GM12878 (cell line): ENCODE results near the gene CPSF3. TPM values are rescaled to one million over a fixed set of nuclear protein-coding genes. Genes with fewer than 3 reads are reported as not detected.

Experiments
- ATAC-seq: fragments of 200-7000 bp; cut with Tn5 transposase; 3 replicates; pipeline ENCODE4 v1.9.1; 2020; ENCODE audit warnings: mild to moderate bottlenecking, moderate library complexity
- BruUV-seq: library from RNA; stranded (reverse); fragments of 400-500 nt; replicated peaks from 2 replicates; lab custom pipeline; 2021; lab: Mats Ljungman, UMichigan
- CTCF ChIA-PET: fragments of 300-600 bp; sonication (Branson Sonifier 250); formaldehyde crosslinking; extraction: SDS; loops from one replicate; lab custom pipeline; 2021; ENCODE audit warnings: inconsistent platforms; lab: Yijun Ruan, JAX
- POLR2A ChIA-PET: fragments of 350-600 bp; formaldehyde crosslinking; extraction: SDS; loops from one replicate; lab custom pipeline; 2021; ENCODE audit warnings: inconsistent platforms; lab: Charles Lee
- RAD21 ChIA-PET: fragments of 300-600 bp; sonication (Branson Sonifier 250); formaldehyde crosslinking; loops from one replicate; lab custom pipeline; 2023; ENCODE audit warnings: antibody characterized with exemption; ENCODE audit not compliant: unreplicated experiment; lab: Charles Lee
- SMC1A ChIA-PET: fragments of 300-600 bp; sonication (Branson Sonifier 250); formaldehyde crosslinking; loops from one replicate; lab custom pipeline; 2023; ENCODE audit not compliant: unreplicated experiment, uncharacterized antibody; lab: Charles Lee
- DNase-seq: peaks from one replicate; pipeline ENCODE4 v3.0.0-alpha.2; 2011; ENCODE audit warnings: low read depth, low spot score
- FAIRE-seq: peaks from 3 replicates; lab custom pipeline; 2011; peaks lifted over from hg19 to GRCh38; lab: Jason Lieb, UNC
- H2AFZ ChIP-seq: 2 replicates; pipeline ENCODE4 v1.6.0; 2011; ENCODE audit warnings: low read depth, low read length, control low read depth; ENCODE audit not compliant: control insufficient read depth
- H3K27ac ChIP-seq: 2 replicates; pipeline ENCODE4 v1.5.1; 2011; ENCODE audit warnings: control low read depth; ENCODE audit not compliant: control insufficient read depth, insufficient read depth
- H3K27me3 ChIP-seq, 2 experiments: replicated peaks in 1 of 2; 2 replicates each; pipeline versions ENCODE4 v1.6.0 to v1.6.1; 2011; ENCODE audit warnings: low read length in 1 of 2; ENCODE audit not compliant: control insufficient read depth in 2 of 2, insufficient read depth in 2 of 2
- H3K36me3 ChIP-seq, 2 experiments: 2 replicates each; pipeline ENCODE4 v1.5.1; 2011; ENCODE audit warnings: low read length in 1 of 2; ENCODE audit not compliant: control insufficient read depth in 2 of 2, insufficient read depth in 2 of 2
- H3K4me1 ChIP-seq: 2 replicates; pipeline ENCODE4 v1.6.1; 2011; ENCODE audit warnings: mild to moderate bottlenecking, low read length, moderate library complexity, mixed read lengths; ENCODE audit not compliant: control insufficient read depth, insufficient read depth
- H3K4me2 ChIP-seq: 2 replicates; pipeline ENCODE4 v1.6.0; 2011; ENCODE audit warnings: control low read depth; ENCODE audit not compliant: control insufficient read depth, insufficient read depth
- H3K4me3 ChIP-seq: fragments of 200-600 bp; sonication (generic); 2 replicates; pipeline ENCODE4 v1.5.1; 2016
- H3K79me2 ChIP-seq: 2 replicates; pipeline ENCODE4 v1.6.0; 2011; ENCODE audit warnings: low read length; ENCODE audit not compliant: control insufficient read depth, insufficient read depth
- H3K9ac ChIP-seq: 2 replicates; pipeline ENCODE4 v1.8.0; 2011; ENCODE audit warnings: low read length, control low read depth, mixed read lengths; ENCODE audit not compliant: control insufficient read depth, insufficient read depth
- H3K9me3 ChIP-seq: replicated peaks from 3 replicates; pipeline ENCODE4 v1.5.1; 2011; ENCODE audit warnings: mild to moderate bottlenecking, low read length; ENCODE audit not compliant: control insufficient read depth, insufficient read depth
- H4K20me1 ChIP-seq: 2 replicates; pipeline ENCODE4 v1.6.0; 2011; ENCODE audit not compliant: control insufficient read depth, insufficient read depth
- EZH2 ChIP-seq: IDR thresholded peaks from 2 replicates; pipeline ENCODE4 v1.6.1; 2012; ENCODE audit warnings: low read depth, mild to moderate bottlenecking, control low read depth, inconsistent platforms, low read length, borderline replicate concordance; ENCODE audit not compliant: control insufficient read depth
- NR2C1 ChIP-seq: fragments of 450-650 bp; IDR thresholded peaks from 2 replicates; pipeline ENCODE4 v1.6.1; 2017; ENCODE audit warnings: antibody characterized with exemption, mild to moderate bottlenecking, moderate library complexity
- NR2C2 ChIP-seq: IDR thresholded peaks from 2 replicates; pipeline ENCODE4 v1.6.1; 2011; ENCODE audit warnings: borderline replicate concordance, low read depth; ENCODE audit not compliant: control insufficient read depth, insufficient read length
- PBX3 ChIP-seq: IDR thresholded peaks from 2 replicates; pipeline ENCODE4 v1.6.1; 2011; ENCODE audit warnings: mild to moderate bottlenecking, low read depth, low read length, moderate library complexity; ENCODE audit not compliant: insufficient replicate concordance
- RELA ChIP-seq: fragments of 450-650 bp; IDR thresholded peaks from 2 replicates; pipeline ENCODE4 v1.8.0; 2014; ENCODE audit warnings: borderline replicate concordance; ENCODE audit not compliant: partially characterized antibody
- RELB ChIP-seq: fragments of 450-650 bp; IDR thresholded peaks from 2 replicates; pipeline ENCODE4 v1.6.1; 2017; ENCODE audit warnings: low read depth, mild to moderate bottlenecking, moderate library complexity
- REST ChIP-seq: IDR thresholded peaks from 2 replicates; pipeline ENCODE4 v1.6.1; 2012; ENCODE audit warnings: mild to moderate bottlenecking, low read depth, low read length
- SIX5 ChIP-seq: IDR thresholded peaks from 2 replicates; pipeline ENCODE4 v1.6.1; 2011; ENCODE audit warnings: mild to moderate bottlenecking, low read depth, low read length, moderate library complexity; ENCODE audit not compliant: severe bottlenecking
- SMAD1 ChIP-seq: fragments of 450-650 bp; IDR thresholded peaks from 2 replicates; pipeline ENCODE4 v1.6.1; 2018; ENCODE audit warnings: mild to moderate bottlenecking, low read depth; ENCODE audit not compliant: partially characterized antibody
- SRF ChIP-seq, 2 experiments: IDR thresholded peaks; 2 replicates each; pipeline ENCODE4 v1.6.1; 2011; ENCODE audit warnings: low read depth in 2 of 2, low read length in 2 of 2, mild to moderate bottlenecking in 1 of 2, moderate library complexity in 1 of 2
- SUPT20H ChIP-seq: IDR thresholded peaks from 2 replicates; pipeline ENCODE4 v1.6.1; 2011; ENCODE audit warnings: low read depth, mild to moderate bottlenecking, low read length, moderate library complexity, borderline replicate concordance; ENCODE audit not compliant: control insufficient read depth
- YY1 ChIP-seq: IDR thresholded peaks from 2 replicates; pipeline ENCODE4 v1.6.1; 2011; ENCODE audit warnings: low read depth, mild to moderate bottlenecking, low read length
- WGBS: methylation state at CpG from one replicate; pipeline ENCODE4 v1.1.6; 2016; ENCODE audit warnings: low lambda C conversion rate; ENCODE audit not compliant: insufficient replicate concordance, insufficient coverage; ENCODE audit errors: missing lambda C conversion rate; 5-methylcytosine and 5-hydroxymethylcytosine counted together
- in situ Hi-C: fragments of 300-500 bp; cut with MboI; formaldehyde crosslinking; loops from 9 replicates; pipeline ENCODE4 v1.14.3; 2018; ENCODE audit warnings: mixed read lengths
- intact Hi-C: fragments of 100-400 bp; cut with micrococcal nuclease; formaldehyde crosslinking; loops from one replicate; pipeline ENCODE4 v1.14.2; 2022; ENCODE audit not compliant: unreplicated experiment
- polyA plus RNA-seq, 11 experiments: library from polyadenylated mRNA; depleted of rRNA in 4 of 11; unstranded in 6 of 11; stranded (reverse) in 5 of 11; fragments of >200 nt; fragmentation: Nextera tagmentation in 4 of 11; fragmentation: Illumina TruSeq in 1 of 11; extraction: Ambion mirVana in 4 of 11; extraction: Trizol in 1 of 11; gene quantifications; 1 replicate in 1 of 11; 2 replicates in 10 of 11; pipeline versions ENCODE4 v1.2.1 to v1.2.3, GENCODE V29; 2011 to 2016; ENCODE audit warnings: inconsistent platforms in 2 of 11, missing spikeins in 2 of 11, low read depth in 1 of 11
- total RNA-seq, 4 experiments: library from RNA; depleted of rRNA in 3 of 4; stranded (reverse); fragments of >200 nt in 3 of 4; fragmentation: Illumina TruSeq in 1 of 4; extraction: Trizol in 1 of 4; gene quantifications; 2 replicates each; pipeline versions ENCODE4 v1.2.1 to v1.2.3, GENCODE V29; 2013 to 2021

Gene CPSF3
- total and polyA plus RNA-seq, 10 of the 15 experiments (the other 5 are each of a cell fraction or from before 2014, with no cell fraction given): 34.5 to 108 (median 76.1) TPM

GRCh38 chr2:9388950-9389911, 34.2 kb upstream of the CPSF3 start (continued):
- no peak for TF ChIP-seq RELB
- TF ChIP-seq SMAD1: no peak
- no peak for TF ChIP-seq NR2C1
- TF ChIP-seq SRF (IDR thresholded peaks at IDR 0.05; ENCODE audit: low read depth in 2 of 2, low read length in 2 of 2): no peak
- TF ChIP-seq EZH2: no peak
- TF ChIP-seq PBX3: no peak

GRCh38 chr2:9390151-9390850, 33.2 kb upstream of the CPSF3 start:
- no peak overlapping the region for H3K4me2 ChIP-seq
- no TSS peak for BruUV-seq
- no peak overlapping the region for H3K9ac ChIP-seq
- POLR2A ChIA-PET: no interaction called here
- CTCF ChIA-PET: no interaction called here
- RAD21 ChIA-PET: no interaction called here
- DNase-seq (no peak), ATAC-seq (no peak), FAIRE-seq (no peak)
- H3K4me3 ChIP-seq: no peak overlapping the region
- H3K27me3 ChIP-seq: no peaks in the 10 kb centered on the region; a peak in 2 of 4 replicates
- WGBS: 60% methylated on average over 7 of the region's 7 CpGs
- H3K4me1 ChIP-seq: no peaks in the 10 kb centered on the region
- intact Hi-C loops: no loop called here
- SMC1A ChIA-PET: no interaction called here
- H2AFZ ChIP-seq: no peak overlapping the region
- no peaks in the 10 kb centered on the region for H4K20me1 ChIP-seq
- in situ Hi-C loops: no loop called here
- H3K9me3 ChIP-seq: no peaks in the 10 kb centered on the region; the same call in 2 of the 3 replicates
- no peak overlapping the region for H3K27ac ChIP-seq
- no peaks in the 10 kb centered on the region for H3K36me3 ChIP-seq
- no peaks in the 10 kb centered on the region for H3K79me2 ChIP-seq
- TF ChIP-seq YY1 (no peak), SIX5 (no peak), SUPT20H (no peak), NR2C2 (no peak), RELA (no peak), REST (no peak)
